SK-N-SH treated with all-trans-retinoic acid at 6 μM for 48 hours (cell line): Measurements from ENCODE around the gene DCDC2C.

Experiments
- ATAC-seq: fragments of 200-7000 bp; cut with Tn5 transposase; 3 replicates; pipeline ENCODE4 v1.9.1; 2020; ENCODE audit warnings: mild to moderate bottlenecking, moderate library complexity
- BACH2 ChIP-seq: fragments of 250-450 bp; sonication (Bioruptor Pico); IDR thresholded peaks from 2 replicates; pipeline ENCODE4 v1.9.0; 2021; ENCODE audit warnings: mild to moderate bottlenecking, borderline replicate concordance
- CREB5 ChIP-seq: fragments of 250-450 bp; sonication (Bioruptor Pico); IDR thresholded peaks from 2 replicates; pipeline ENCODE4 v1.5.1; 2020; ENCODE audit warnings: low read depth, mild to moderate bottlenecking, moderate library complexity
- CSDC2 ChIP-seq: fragments of 250-450 bp; sonication (Bioruptor Pico); IDR thresholded peaks from 2 replicates; pipeline ENCODE4 v1.5.0; 2020; ENCODE audit warnings: mild to moderate bottlenecking, moderate library complexity
- CSRNP3 ChIP-seq: fragments of 250-450 bp; sonication (Bioruptor Pico); IDR thresholded peaks from 2 replicates; pipeline ENCODE4 v1.5.1; 2021; ENCODE audit warnings: mild to moderate bottlenecking, moderate library complexity
- ESRRG ChIP-seq: fragments of 250-450 bp; sonication (Bioruptor Pico); IDR thresholded peaks from 2 replicates; pipeline ENCODE4 v1.6.1; 2021; ENCODE audit warnings: mild to moderate bottlenecking
- GLIS3 ChIP-seq: fragments of 250-450 bp; sonication (Bioruptor Pico); IDR thresholded peaks from 2 replicates; pipeline ENCODE4 v1.5.0; 2020; ENCODE audit warnings: mild to moderate bottlenecking, moderate library complexity
- ISL1 ChIP-seq: fragments of 250-450 bp; sonication (Bioruptor Pico); IDR thresholded peaks from 2 replicates; pipeline ENCODE4 v2.1.2; 2022; ENCODE audit warnings: mild to moderate bottlenecking, moderate library complexity
- PATZ1 ChIP-seq: fragments of 250-450 bp; sonication (Bioruptor Pico); IDR thresholded peaks from 2 replicates; pipeline ENCODE4 v1.8.0; 2020; ENCODE audit warnings: mild to moderate bottlenecking, moderate library complexity, borderline replicate concordance
- POU6F1 ChIP-seq: fragments of 250-450 bp; sonication (Bioruptor Pico); IDR thresholded peaks from 2 replicates; pipeline ENCODE4 v1.8.0; 2021; ENCODE audit warnings: low read depth, mild to moderate bottlenecking, moderate library complexity, borderline replicate concordance
- PPARA ChIP-seq: fragments of 250-450 bp; sonication (Bioruptor Pico); IDR thresholded peaks from 2 replicates; pipeline ENCODE4 v1.5.0; 2020; ENCODE audit warnings: mild to moderate bottlenecking, borderline replicate concordance
- RARB ChIP-seq: fragments of 250-450 bp; sonication (Bioruptor Pico); IDR thresholded peaks from 2 replicates; pipeline ENCODE4 v1.8.0; 2021; ENCODE audit warnings: mild to moderate bottlenecking, moderate library complexity
- SNAI2 ChIP-seq: fragments of 250-450 bp; sonication (Bioruptor Pico); IDR thresholded peaks from 2 replicates; pipeline ENCODE4 v1.5.0; 2020; ENCODE audit warnings: mild to moderate bottlenecking, moderate library complexity
- TCF4 ChIP-seq: fragments of 250-450 bp; sonication (Bioruptor Pico); IDR thresholded peaks from 2 replicates; pipeline ENCODE4 v1.8.0; 2021; ENCODE audit warnings: mild to moderate bottlenecking, moderate library complexity, borderline replicate concordance
- TOX ChIP-seq: fragments of 250-450 bp; sonication (Bioruptor Pico); IDR thresholded peaks from 2 replicates; pipeline ENCODE4 v1.8.0; 2021; ENCODE audit warnings: mild to moderate bottlenecking, moderate library complexity, borderline replicate concordance
- TSHZ2 ChIP-seq: fragments of 250-450 bp; sonication (Bioruptor Pico); IDR thresholded peaks from 2 replicates; pipeline ENCODE4 v1.5.0; 2020; ENCODE audit warnings: mild to moderate bottlenecking, moderate library complexity
- ZC3H10 ChIP-seq: fragments of 250-450 bp; sonication (Bioruptor Pico); IDR thresholded peaks from 2 replicates; pipeline ENCODE4 v1.5.1; 2021; ENCODE audit warnings: mild to moderate bottlenecking, moderate library complexity
- ZFP3 ChIP-seq: fragments of 250-450 bp; sonication (Bioruptor Pico); IDR thresholded peaks from 2 replicates; pipeline ENCODE4 v1.5.0; 2020; ENCODE audit warnings: mild to moderate bottlenecking, moderate library complexity
- ZFP30 ChIP-seq: fragments of 450-650 bp; formaldehyde crosslinking; IDR thresholded peaks from 2 replicates; pipeline ENCODE4 v1.5.0; 2022; ENCODE audit warnings: mild to moderate bottlenecking, moderate library complexity
- ZNF565 ChIP-seq: fragments of 450-650 bp; formaldehyde crosslinking; conservative IDR thresholded peaks from 2 replicates; pipeline ENCODE4 v1.5.0; 2020; ENCODE audit warnings: low read depth, mild to moderate bottlenecking, moderate library complexity
- ZNF8 ChIP-seq: fragments of 450-650 bp; formaldehyde crosslinking; IDR thresholded peaks from 2 replicates; pipeline ENCODE4 v1.5.0; 2020; ENCODE audit warnings: mild to moderate bottlenecking, moderate library complexity

The DCDC2C gene

GRCh38 chr2:3768960-3769765, 65.8 kb downstream of the DCDC2C start:
- ATAC-seq: no peak
- TF ChIP-seq TOX (CRISPR knock-in tag) (no peak), RARB (CRISPR knock-in tag) (no peak), ZNF8 (CRISPR knock-in tag) (no peak), TSHZ2 (CRISPR knock-in tag) (no peak), PATZ1 (no peak), ISL1 (CRISPR knock-in tag) (no peak), ZNF565 (no peak), ZFP3 (CRISPR knock-in tag) (no peak), CSRNP3 (CRISPR knock-in tag) (no peak), POU6F1 (CRISPR knock-in tag) (no peak), CSDC2 (CRISPR knock-in tag) (no peak), ZFP30 (CRISPR knock-in tag) (no peak), ZC3H10 (CRISPR knock-in tag) (no peak), BACH2 (no peak), GLIS3 (no peak)

GRCh38 chr2:3769766-3770165, 66.4 kb downstream of the DCDC2C start:
- TF ChIP-seq PATZ1 (no peak), BACH2 (no peak), CREB5 (CRISPR knock-in tag) (no peak), TOX (CRISPR knock-in tag) (no peak), TCF4 (no peak), TSHZ2 (CRISPR knock-in tag) (no peak), ISL1 (CRISPR knock-in tag) (no peak), ESRRG (CRISPR knock-in tag) (no peak), ZNF565 (no peak), GLIS3 (no peak), CSDC2 (CRISPR knock-in tag) (no peak), ZFP30 (CRISPR knock-in tag) (no peak), CSRNP3 (CRISPR knock-in tag) (no peak), SNAI2 (CRISPR knock-in tag) (no peak), PPARA (CRISPR knock-in tag) (no peak), ZC3H10 (CRISPR knock-in tag) (no peak)
- no peak for ATAC-seq
